ENCODE measurements around the gene MAML2. TPM values are rescaled to one million over a fixed set of nuclear protein-coding genes. Genes with fewer than 3 reads are reported as not detected.

Gene MAML2
- total RNA-seq, 6 experiments from 2014 or later = 24.9 to 30.8 (median 28.3) TPM

GRCh38 chr11:96103721-96104120, 239.3 kb downstream of the MAML2 start:
- Mint-ChIP-seq H3K4me1 (ENCODE audit: low read depth) (peaks cover 82% of the 10 kb centered on the region), H3K27ac (peak overlapping the region; percentile 84), H3K9me3 (no peaks in the 10 kb centered on the region), H3K4me3 (peak overlapping the region; percentile 43), H3K36me3 (ENCODE audit: low read depth) (peaks cover 16% of the 10 kb centered on the region; the same call in 1 of the 2 replicates), H3K27me3 (ENCODE audit: insufficient read depth) (no peaks in the 10 kb centered on the region)
- TF ChIP-seq CTCF (IDR thresholded peaks at IDR 0.05) = no peak
- DNase-seq = no peak

- peak overlapping the region; percentile 48 for H3K4me3 Mint-ChIP-seq
- peak; percentile 17 for DNase-seq
- peaks cover 15% of the 10 kb centered on the region; the same call in 1 of the 2 replicates for H3K36me3 Mint-ChIP-seq (ENCODE audit: low read depth)
- H3K9me3 Mint-ChIP-seq = no peaks in the 10 kb centered on the region
- H3K4me1 Mint-ChIP-seq (ENCODE audit: low read depth) = peaks cover 89% of the 10 kb centered on the region
- H3K27ac Mint-ChIP-seq = peak overlapping the region; percentile 84
- no peaks in the 10 kb centered on the region for H3K27me3 Mint-ChIP-seq (ENCODE audit: insufficient read depth)
- no peak for TF ChIP-seq CTCF (IDR thresholded peaks at IDR 0.05)
These were observed 239.9 kb downstream of the MAML2 start for GRCh38 chr11:96103102-96103501.

GRCh38 chr11:96102664-96103078, 240.3 kb downstream of the MAML2 start:
- Mint-ChIP-seq H3K9me3 (no peaks in the 10 kb centered on the region), H3K27me3 (ENCODE audit: insufficient read depth) (no peaks in the 10 kb centered on the region), H3K4me3 (peak overlapping the region; percentile 48), H3K4me1 (ENCODE audit: low read depth) (peaks cover 93% of the 10 kb centered on the region), H3K27ac (peak overlapping the region; percentile 84), H3K36me3 (ENCODE audit: low read depth) (peaks cover 11% of the 10 kb centered on the region; the same call in 1 of the 2 replicates)
- peak; percentile 58 for DNase-seq
- no peak for TF ChIP-seq CTCF (IDR thresholded peaks at IDR 0.05)

GRCh38 chr11:96101146-96101545, 241.8 kb downstream of the MAML2 start:
- H3K36me3 Mint-ChIP-seq (ENCODE audit: low read depth) = peaks cover 15% of the 10 kb centered on the region
- no peaks in the 10 kb centered on the region for H3K9me3 Mint-ChIP-seq
- no peak for TF ChIP-seq CTCF (IDR thresholded peaks at IDR 0.05)
- H3K4me3 Mint-ChIP-seq = no peak overlapping the region
- H3K4me1 Mint-ChIP-seq (ENCODE audit: low read depth) = peaks cover 96% of the 10 kb centered on the region
- peak overlapping the region; percentile 84 for H3K27ac Mint-ChIP-seq
- no peaks in the 10 kb centered on the region for H3K27me3 Mint-ChIP-seq (ENCODE audit: insufficient read depth)
- DNase-seq = no peak

- no peaks in the 10 kb centered on the region for H3K9me3 Mint-ChIP-seq
- DNase-seq = peak; percentile 35
- no peak for TF ChIP-seq CTCF (IDR thresholded peaks at IDR 0.05)
- peaks cover 12% of the 10 kb centered on the region for H3K36me3 Mint-ChIP-seq (ENCODE audit: low read depth)
- H3K27me3 Mint-ChIP-seq (ENCODE audit: insufficient read depth) = no peaks in the 10 kb centered on the region
- peak overlapping the region; percentile 73 for H3K4me3 Mint-ChIP-seq
- peaks cover 85% of the 10 kb centered on the region for H3K4me1 Mint-ChIP-seq (ENCODE audit: low read depth)
- H3K27ac Mint-ChIP-seq = peak overlapping the region; percentile 87
These were observed 244.3 kb downstream of the MAML2 start for GRCh38 chr11:96098511-96099241.
